ENCODE measurements around the gene AKNA.

The AKNA gene

DNA sequence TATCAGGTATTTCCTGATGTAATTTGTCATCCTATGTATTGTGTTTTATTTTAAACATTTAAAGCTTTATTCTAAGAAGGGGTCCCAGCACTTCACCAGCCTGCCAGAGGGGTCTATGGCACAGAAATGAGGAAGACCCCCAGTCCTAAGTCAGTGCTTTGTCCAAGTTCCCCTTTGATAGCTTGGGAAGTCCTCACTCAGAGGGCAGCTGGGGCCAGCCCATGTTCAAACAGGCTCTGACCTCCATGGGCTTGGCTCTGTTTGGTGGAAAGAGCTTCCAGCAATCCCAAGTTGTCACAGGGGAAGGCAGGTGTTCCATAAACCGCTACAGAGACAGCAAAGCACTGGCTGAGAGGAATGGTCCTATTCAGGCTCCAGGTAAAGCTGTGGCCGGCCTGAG, 26.6 kb upstream of the AKNA start:
- no peak for DNase-seq (ENCODE audit: low read depth)

DNA sequence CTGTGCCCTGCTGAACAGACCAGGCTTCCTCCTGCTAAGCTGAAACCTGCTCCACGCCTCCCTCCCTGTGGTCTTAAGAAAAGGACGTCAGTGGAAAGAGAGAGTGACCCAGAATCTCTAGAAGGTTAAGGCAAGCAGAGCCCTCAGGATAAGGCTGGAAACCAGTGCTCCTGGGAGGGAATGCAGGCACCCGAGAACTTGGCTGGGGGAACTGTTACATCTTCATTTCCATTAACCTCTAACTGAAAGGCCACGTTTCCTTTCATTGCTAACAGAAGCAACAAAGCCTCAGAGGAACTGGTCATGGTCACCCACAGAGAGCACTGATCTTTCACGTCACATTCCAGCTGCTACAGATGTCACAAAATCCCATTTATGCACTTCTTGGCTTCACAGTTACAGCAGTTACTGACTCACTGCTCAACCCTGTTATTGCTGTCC, 26.1 kb upstream of the AKNA start:
- DNase-seq (ENCODE audit: low read depth) = no peak

DNA sequence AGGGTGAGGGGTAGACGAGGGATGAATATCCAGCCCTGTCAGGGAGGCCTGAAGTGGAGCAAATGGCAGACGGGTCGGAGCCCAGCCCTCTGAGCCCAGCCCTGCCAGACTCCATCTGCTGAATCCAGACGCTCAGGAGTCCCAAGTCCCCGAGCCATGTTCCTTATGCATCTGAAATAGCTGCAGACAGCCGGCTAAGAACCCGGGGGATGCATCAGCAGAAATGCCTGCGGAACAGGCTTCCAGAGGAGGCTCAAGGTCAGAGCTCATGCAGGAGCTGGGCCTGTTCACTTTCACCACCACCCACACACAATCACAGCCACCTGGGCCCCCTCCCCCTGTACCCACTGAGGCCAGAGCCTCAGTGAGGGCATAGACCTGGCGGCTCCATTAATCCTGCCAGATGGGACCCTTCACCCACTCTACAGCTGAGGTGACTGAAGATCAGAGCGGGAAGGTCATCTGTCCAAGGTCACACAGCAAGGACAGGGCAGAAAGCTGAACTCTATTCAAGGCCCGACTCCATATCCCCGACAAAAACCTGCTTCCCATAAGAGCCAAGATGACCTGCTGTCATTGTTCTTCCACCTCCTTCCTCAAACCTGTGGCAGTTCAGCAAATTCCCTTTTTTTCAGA, 24.4 kb upstream of the AKNA start:
- no peak for DNase-seq (ENCODE audit: low read depth)

DNA sequence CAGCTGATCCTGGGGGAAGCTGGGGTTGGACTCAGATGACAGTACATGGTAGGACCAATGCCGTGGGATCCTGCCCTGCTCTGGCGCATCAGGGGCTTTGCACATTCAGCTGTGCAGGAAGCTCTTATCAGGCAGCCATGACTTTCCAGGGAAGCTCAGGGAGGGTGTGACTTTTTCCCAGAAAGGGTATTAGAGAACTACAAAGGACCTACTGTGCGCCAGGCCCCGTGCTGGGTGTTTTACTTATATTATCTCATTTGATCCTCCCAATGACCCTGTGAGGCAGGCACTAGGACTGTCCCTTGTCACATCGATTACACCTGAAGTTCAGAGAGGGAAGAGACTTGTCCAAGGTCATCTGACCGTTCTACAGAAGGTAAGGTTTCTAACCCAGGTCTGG, 23.7 kb upstream of the AKNA start:
- no peak for DNase-seq (ENCODE audit: low read depth)

DNA sequence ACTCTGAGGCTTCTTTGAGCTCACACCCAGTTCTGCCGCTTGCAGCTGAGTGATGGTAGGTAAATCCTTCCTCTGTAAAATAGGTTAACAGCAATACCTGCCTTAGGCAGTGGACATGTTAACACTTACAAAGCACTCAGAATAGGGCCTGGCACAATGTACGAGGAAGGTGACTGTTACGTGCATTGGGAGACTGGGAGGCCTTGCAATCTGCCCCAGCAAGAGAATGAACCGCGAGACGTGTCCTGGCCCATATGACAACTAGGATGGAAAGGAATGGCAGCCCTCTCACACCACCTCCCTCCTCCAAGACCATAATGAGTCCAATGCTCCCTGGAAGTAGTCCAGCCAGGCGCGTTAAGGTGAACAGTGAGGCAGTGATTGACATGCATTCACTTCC, 23.1 kb upstream of the AKNA start:
- DNase-seq (ENCODE audit: low read depth) = no peak

DNA sequence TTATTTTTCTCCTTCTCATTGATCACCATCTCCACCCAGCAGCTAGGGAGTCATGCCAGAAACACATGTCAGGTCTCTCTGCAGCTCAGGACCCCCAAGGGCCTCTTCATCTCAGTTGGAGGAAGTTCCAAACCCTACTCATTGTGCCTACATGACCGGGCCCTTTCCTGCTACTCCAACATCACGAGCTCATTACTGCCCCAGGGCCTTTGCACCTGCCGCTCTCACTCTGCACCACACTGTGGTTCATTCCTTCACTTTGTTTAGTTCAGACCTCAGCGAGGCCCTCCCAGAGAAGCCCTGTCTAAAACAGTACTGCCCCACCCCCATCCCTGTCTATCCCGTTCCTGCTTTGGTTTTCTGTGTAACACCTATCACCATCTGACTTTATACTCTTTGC, 22.1 kb upstream of the AKNA start:
- no peak for DNase-seq (ENCODE audit: low read depth)

DNA sequence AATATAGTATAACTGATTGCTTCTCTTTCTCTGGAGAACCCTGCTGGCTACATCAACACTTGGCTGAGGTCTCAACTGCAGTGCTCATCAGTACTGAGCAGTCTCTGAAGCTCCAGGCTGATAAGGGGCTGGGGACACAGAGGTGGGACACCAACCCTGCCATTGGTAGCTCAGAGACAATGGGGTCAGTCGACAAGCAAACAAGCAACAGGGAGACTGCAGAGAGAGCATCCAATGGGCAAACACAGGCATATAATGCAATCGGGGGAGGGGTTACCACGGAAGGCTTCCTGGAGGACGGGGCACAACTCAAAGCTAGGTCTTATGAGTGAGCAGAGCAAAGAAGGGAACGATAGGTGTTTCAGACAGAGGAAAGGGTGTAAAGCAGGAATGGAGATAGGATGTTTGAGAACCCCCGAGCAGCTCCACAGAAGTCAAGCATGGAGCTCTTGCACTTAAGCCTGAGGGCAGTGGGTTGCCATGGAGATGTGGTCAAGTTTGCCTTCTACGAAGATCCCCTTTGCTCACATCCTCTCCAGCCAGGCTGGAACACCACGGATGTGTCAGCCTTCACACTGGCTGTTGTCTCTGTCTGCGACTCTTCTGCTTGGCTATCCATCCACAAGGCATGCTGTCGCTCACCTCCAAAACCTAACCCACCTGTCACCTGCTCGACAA, 21.5 kb upstream of the AKNA start:
- DNase-seq (ENCODE audit: low read depth) = peak; percentile 91

DNA sequence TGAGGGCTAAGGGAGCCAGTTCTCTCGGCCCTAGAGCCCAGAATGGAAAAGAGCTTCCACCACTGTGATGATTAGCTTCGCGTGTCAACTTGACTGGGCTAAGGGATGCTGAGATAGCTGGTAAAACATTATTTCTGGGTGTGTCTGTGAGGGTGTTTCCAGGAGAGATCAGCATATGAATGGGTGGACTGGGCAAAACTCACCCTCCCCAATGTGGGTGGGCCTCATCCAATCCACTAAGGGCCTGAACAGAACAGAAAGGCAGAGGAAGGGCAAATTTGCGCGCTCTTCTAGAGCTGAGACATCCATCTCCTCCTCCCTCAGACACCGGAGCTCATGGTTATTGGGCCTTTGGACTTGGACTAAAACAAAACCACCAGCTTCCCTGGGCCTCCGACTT, 20.9 kb upstream of the AKNA start:
- no peak for DNase-seq (ENCODE audit: low read depth)

DNA sequence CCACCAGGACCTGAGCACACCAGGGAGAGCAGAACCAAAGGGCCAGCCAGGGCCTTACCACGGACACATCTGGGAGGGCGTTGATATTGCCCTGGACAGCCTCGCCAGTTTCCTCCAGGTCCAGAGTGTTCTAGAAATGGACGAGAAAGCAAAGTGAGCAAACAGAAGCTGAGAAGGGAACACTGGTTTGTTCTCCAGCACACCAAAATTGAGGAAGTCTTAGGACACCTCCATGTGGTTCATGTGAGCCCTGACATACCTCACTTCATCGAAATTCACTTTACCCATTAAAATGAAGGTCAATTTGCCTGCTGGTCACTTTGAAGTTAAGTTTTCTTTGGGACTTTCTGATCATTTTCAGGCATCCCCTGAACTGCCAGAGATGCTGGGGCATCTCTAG, 20.1 kb upstream of the AKNA start:
- DNase-seq (ENCODE audit: low read depth) = no peak

DNA sequence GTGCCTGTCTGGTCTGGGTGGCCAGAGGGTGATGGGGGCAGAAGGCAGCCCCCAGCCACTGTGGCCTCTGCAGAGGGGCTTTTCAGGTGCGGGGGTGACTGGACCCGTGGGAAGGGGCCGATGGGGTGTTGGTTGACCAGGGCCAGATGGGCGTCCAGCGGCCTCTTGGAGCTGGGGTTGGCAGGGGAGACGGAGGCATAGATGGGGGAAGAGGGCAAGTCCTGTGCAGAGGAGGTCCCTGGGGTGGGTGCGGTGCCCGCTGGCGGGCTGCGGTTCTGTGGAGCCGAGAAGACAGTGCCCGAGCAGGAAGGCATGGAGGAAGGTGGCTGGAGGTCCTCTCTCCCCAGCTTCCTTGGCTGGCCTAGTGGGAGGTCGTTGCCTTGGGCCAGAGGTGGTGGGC, 18.7 kb upstream of the AKNA start:
- no peak for DNase-seq (ENCODE audit: low read depth)

DNA sequence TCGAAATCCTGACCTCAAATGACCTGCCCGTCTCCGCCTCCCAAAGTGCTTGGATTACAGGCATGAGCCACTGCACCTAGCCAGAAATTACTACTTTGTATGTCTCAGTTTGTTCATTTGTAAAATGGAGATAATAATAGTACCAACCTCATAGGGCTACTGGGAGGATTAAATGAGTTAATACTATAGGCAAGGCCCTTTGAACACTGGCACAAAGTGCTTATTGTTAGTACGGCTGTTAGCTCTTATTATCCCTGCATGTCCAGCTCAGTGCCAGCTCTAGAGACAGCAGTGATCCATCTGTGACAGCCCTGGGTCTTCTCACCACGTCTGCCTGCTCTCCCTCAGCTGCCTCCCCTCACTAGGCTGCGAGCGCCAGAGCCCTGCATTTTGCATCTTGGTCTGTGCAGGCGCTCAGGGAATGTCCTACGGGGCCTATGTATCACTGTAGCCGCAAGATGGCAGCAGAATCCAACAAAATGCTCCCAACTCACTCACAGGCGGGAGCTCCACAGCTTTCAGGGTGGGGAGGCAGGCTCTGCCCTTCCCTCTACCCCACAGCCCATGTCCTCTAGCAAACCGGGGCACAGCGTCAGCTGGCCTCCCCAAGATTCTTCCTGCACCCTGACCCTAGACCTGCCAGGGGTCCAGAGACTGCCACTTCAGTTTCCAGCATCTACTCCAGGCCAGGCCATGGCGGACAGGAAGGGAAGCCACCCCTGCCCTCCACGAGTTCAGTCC, 17.7 kb upstream of the AKNA start:
- DNase-seq (ENCODE audit: low read depth) = peak; percentile 85

DNA sequence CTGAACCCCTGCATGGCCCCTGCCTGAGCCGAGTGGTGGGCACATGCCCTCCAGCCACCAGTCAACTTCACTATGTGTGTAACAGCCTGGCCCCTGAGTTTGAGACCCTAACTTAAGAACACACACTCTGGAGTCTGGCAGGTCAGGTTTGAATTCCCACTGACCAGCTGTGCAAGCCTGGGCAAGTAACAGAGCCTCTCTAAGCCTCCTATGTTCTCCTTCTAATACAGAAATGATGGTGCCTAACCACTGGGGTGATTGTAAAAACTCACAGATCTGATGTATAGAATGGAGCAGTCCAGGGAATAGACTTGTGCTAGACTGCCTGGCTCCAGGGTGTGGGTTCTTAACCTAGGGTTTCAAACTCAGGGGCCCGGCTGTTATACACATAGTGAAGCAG, 16.7 kb upstream of the AKNA start:
- DNase-seq (ENCODE audit: low read depth) = no peak

DNA sequence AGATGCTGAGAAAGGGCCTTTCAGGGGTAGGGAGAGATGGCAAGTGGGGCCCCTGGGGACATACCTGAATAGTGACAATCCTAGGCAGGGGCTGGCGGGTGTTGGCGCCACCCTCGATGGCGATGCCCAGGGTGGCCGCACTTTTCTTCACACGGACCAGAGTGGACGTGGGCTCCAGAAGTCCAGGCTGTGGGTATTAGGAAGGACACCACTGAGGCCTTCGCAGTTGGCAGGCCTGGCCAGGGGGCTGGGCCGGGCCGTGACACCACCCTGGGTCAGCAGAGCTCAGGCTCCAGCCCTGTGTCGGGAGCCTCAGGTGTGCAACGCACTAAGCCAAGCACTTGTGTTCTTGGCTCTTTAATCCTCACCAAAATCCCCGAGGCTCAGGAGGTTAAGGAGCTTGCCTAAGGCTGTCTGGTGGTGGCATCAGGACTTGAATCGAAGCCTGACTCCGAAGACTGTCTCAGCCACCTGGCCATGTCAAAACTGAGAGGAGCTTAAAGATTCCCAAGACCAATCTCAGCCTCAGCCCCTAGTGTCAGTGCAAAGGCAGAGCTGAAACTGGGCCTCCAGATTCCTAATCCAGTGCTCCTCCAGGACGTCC, 15.5 kb upstream of the AKNA start:
- DNase-seq (ENCODE audit: low read depth) = no peak

DNA sequence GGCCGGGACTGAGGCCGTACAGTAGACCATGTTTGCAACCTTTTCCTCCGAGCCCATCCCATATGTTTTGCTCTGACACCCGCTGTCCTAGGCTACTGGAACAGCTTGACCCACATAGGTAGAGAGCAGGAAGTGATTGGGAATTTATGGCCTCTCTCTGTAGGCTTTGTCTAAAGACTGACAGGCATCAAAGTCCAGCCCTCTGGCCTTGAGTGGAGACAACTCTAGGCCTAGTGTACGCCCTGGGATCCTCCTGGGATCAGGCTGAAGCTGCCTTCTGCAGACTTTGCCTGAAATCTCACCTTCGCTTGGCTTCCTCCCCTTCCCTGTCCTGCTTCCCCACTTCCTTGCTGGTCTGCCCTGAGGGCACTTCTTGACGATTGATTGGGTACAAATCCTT, 13.6 kb upstream of the AKNA start:
- no peak for DNase-seq (ENCODE audit: low read depth)

DNA sequence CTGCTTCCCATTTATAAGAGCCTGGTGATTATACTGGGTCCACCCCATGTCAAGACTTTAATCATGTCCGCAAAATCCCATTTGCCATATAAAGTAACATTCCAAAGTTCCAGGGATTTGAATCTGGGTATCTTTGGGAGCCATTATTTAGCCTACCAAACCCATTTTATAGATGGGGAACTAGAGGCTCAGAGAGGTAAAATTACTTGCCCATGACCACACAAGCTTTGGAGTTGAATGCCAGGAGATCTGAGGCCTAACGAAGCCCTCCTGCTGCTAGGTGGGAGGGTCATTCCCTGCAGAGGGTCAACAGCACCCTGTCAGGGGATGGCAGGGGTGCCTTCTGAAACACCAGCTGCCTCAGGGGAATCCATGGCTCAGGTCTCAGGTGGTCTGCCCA, 13.0 kb upstream of the AKNA start:
- no peak for DNase-seq (ENCODE audit: low read depth)

DNA sequence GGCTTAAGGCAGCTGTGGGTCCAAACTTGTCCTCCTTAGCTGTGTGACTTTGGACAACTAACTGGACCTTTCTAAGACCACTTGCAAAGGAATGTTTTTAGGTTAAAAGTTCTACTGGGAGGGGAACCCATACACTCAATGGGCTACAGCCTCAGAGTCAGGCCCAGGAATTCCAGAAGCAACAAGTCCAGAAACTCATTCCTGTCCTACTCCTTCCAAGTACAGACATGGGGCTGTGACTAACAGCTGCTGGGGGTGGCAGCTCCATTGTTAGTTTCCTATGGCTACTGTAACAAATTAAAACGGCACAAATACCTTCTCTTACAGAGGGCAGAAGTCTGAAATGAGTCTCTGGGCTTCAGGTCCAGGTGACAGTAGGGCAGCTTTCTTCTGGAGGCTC, 12.4 kb upstream of the AKNA start:
- DNase-seq (ENCODE audit: low read depth) = no peak

DNA sequence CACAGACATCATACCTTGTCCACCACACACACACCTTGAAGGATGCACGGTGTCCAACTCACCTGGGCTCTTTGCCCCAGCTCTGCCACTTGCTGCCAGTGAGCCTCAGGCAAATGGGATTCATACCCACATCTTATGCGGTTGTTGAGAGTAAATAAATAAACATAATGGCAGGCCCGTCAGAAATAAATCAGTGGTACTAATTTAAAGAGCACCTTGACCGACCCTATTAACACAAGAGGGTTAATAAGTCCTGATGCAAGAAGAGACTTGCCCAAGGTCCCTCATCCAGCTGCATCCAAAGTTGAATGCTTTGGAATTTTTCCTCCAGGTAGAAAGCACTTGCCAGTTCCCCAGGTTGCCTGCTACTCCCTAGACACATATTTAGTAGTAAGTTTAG, 11.6 kb upstream of the AKNA start:
- no peak for DNase-seq (ENCODE audit: low read depth)

DNA sequence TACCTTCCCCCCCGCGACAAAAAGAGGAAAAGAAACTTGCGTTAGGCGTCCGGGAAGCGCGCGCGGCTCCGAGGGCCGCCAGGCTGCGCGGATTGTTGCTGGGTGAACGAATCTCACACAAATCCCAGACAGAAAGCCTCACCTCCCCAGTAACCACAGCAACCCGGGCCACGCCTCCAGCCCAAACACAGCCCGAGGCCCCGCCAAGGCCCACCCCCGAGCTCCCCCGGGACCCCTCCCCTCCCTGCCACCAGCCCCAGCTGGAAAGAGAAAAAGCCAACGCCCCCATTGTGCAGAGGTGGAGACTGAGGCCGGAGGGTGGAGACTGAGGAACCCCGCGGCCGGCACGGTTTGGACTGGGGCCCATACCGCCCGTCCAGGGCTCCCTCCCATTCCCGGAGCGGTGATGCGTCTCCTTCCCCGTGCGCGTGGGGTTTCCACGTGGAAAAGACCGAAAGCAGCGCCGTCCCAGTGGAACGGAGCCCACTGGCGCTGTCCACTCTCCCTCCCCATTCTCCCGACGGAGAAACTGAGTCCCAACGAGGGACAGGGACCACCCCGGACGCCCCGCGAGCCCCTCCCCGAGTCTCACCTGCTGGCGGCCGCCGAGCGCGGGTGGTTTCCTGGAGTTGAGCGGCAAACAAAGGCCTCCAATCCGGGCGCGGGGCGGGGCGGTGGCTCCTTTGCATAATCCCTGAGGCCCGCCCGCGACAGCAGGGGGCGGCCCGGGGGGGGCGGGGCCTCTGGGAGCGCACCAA, 10.2 kb upstream of the AKNA start:
- peak; percentile 94 for DNase-seq (ENCODE audit: low read depth)

DNA sequence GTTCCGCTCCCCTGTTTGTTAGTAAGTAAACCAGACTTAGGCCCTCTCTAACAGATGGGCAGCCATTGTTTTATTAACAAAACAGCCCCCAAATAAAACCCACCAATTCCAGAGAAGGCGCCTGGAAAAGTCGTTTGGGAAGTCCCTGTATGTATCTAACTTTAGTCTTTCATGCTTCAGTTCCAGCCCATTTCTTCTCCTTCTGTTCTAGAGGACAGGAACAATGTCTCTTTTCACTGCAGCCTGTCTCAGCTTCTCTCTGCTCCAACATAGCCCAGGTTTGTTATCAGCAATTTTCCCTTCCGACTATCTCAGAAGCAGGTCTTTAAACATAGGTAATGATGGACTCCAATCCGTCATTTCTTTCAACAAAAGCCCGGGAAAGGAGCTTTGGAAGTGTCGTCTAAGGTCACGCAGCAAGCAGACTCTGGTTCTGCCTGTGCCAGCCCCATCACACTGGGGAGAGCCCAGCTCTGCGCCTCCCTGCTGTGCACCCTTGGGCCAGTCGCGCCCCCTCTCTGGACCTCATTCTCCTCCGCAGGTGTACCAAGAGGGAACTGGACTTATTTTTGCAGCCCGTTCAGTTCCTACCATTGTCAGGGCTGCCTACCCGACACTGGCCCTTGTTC, 9.6 kb upstream of the AKNA start:
- no peak for DNase-seq (ENCODE audit: low read depth)

DNA sequence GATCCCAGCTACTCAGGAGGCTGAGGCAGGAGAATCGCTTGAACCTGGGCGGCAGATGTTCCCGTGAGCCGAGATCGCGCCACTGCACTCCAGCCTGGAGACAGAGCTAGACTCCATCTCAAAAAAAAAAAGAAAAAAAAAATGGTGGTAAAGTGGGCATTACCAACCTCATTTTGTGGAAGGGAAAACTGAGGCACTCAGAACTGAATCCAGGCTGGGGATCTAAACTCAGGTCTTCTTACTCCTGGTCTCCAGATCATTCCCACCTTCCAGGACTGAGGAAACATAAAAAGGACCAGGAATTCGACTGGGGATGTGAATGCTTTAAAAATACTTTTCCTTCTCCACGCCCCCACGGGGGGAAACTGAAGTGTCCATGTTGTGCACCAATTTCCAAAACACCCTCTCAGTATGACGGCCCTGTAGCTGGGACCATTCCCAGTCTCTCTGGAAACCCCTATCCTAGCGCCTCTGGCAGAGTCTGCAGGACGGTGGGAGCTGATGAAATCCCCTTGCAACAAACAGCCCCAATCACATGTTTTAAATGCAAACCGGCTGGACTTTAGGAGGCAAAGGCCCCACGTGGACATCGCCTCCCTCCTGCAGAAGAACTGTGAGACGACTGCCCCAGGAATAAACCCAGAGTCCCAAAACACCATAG, 8.9 kb upstream of the AKNA start:
- no peak for DNase-seq (ENCODE audit: low read depth)

DNA sequence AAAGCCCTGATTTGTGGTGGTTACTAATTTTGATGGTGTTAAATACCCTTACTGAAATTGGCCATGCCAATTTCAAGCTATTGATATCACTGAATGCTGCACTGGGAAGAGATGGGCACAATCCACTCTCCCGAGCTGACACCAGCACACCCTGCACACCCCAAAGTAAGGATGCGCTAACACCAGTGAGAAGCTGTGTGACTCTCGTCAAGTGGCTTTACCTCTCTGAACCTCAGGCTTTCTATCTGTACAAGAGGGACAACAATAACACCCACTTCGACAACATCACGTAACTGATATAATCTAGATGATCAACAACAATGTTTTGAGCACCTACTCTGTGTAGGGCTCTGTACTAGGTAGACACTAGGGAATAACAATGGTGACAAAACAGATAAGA, 8.0 kb upstream of the AKNA start:
- DNase-seq (ENCODE audit: low read depth) = no peak

DNA sequence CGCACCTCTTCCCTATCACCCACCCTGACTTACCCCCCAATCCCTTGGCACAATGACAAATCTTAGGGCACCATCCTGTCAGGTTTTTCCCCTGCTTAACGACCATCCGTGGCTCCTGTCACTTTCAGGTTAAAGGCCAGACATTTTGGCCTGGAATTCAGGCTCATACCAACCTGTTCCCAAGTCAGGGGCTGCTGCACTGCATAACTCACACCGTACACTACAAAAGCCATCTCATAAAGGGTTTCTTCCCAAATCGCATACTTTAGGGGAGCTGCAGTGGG, 7.5 kb upstream of the AKNA start:
- DNase-seq (ENCODE audit: low read depth) = no peak
